WTC11 (cell line): ENCODE measurements around the gene PIK3CB. TPM values are rescaled to one million over a fixed set of nuclear protein-coding genes. Genes with fewer than 3 reads are reported as not detected.

Source experiments
- ATAC-seq: fragments of 200-7000 bp; cut with Tn5 transposase; 2 replicates; pipeline ENCODE4 v1.10.0; 2021; ENCODE audit warnings: mild to moderate bottlenecking, moderate library complexity
- CTCF ChIA-PET: fragments of 300-600 bp; sonication (Branson Sonifier 250); formaldehyde crosslinking; loops from one replicate; lab custom pipeline; 2021; ENCODE audit warnings: antibody characterized with exemption; lab: Charles Lee
- POLR2A ChIA-PET: fragments of 350-600 bp; sonication (Branson Sonifier 250); formaldehyde crosslinking; loops from one replicate; lab custom pipeline; 2021; ENCODE audit warnings: antibody characterized with exemption; lab: Charles Lee
- DNase-seq: peaks from one replicate; pipeline ENCODE4 v3.0.0; 2021; ENCODE audit warnings: low spot score
- H3K27ac Mint-ChIP-seq: 2 replicates; pipeline ENCODE4 v1.8.0; 2021; ENCODE audit warnings: mixed read lengths
- H3K27me3 Mint-ChIP-seq: 2 replicates; pipeline ENCODE4 v1.8.0; 2021; ENCODE audit warnings: low read depth, mild to moderate bottlenecking, moderate library complexity, mixed read lengths
- H3K36me3 Mint-ChIP-seq: 2 replicates; pipeline ENCODE4 v1.8.0; 2021; ENCODE audit warnings: mixed read lengths
- H3K4me1 Mint-ChIP-seq: 2 replicates; pipeline ENCODE4 v1.8.0; 2022; ENCODE audit warnings: mixed read lengths
- H3K4me3 Mint-ChIP-seq: 2 replicates; pipeline ENCODE4 v1.8.0; 2021; ENCODE audit warnings: mild to moderate bottlenecking, moderate library complexity, mixed read lengths
- H3K9me3 Mint-ChIP-seq: 2 replicates; pipeline ENCODE4 v1.8.0; 2021; ENCODE audit warnings: mixed read lengths
- ATF1 ChIP-seq: sonication (generic); formaldehyde crosslinking; IDR thresholded peaks from 2 replicates; pipeline ENCODE4 v1.8.1; 2023; ENCODE audit warnings: mild to moderate bottlenecking, moderate library complexity, missing genetic modification reagents
- ETV6 ChIP-seq: sonication (generic); formaldehyde crosslinking; IDR thresholded peaks from 2 replicates; pipeline ENCODE4 v1.8.1; 2022; ENCODE audit warnings: mild to moderate bottlenecking, missing genetic modification reagents
- KAT7 ChIP-seq: sonication (generic); formaldehyde crosslinking; IDR thresholded peaks from 2 replicates; pipeline ENCODE4 v1.8.1; 2023; ENCODE audit warnings: missing genetic modification reagents, mild to moderate bottlenecking, borderline replicate concordance
- NR2C2 ChIP-seq: sonication (generic); formaldehyde crosslinking; IDR thresholded peaks from 2 replicates; pipeline ENCODE4 v1.8.0; 2022; ENCODE audit warnings: mild to moderate bottlenecking, missing genetic modification reagents
- TEAD1 ChIP-seq: sonication (generic); formaldehyde crosslinking; IDR thresholded peaks from 2 replicates; pipeline ENCODE4 v1.8.0; 2022; ENCODE audit warnings: mild to moderate bottlenecking, missing genetic modification reagents
- ZBTB21 ChIP-seq: sonication (generic); formaldehyde crosslinking; IDR thresholded peaks from 2 replicates; pipeline ENCODE4 v1.8.1; 2023; ENCODE audit warnings: mild to moderate bottlenecking, missing genetic modification reagents, borderline replicate concordance
- ZNF219 ChIP-seq: sonication (generic); formaldehyde crosslinking; IDR thresholded peaks from 2 replicates; pipeline ENCODE4 v1.8.0; 2023; ENCODE audit warnings: missing genetic modification reagents, mild to moderate bottlenecking, borderline replicate concordance
- total RNA-seq: library from RNA; stranded (reverse); gene quantifications from 3 replicates; pipeline ENCODE4 v1.2.3, GENCODE V29; 2021
- TF ChIP-seq, protein P1 (sequence below): sonication (generic); formaldehyde crosslinking; IDR thresholded peaks from 2 replicates; pipeline ENCODE4 v1.8.0; 2022; ENCODE audit warnings: mild to moderate bottlenecking, missing genetic modification reagents
- TF ChIP-seq, protein P2 (sequence below): sonication (generic); formaldehyde crosslinking; IDR thresholded peaks from 2 replicates; pipeline ENCODE4 v1.8.1; 2022; ENCODE audit warnings: low read depth, mild to moderate bottlenecking, moderate library complexity, missing genetic modification reagents, borderline replicate concordance
- TF ChIP-seq, protein P3 (sequence below): fragments of 250-450 bp; sonication (Bioruptor Pico); IDR thresholded peaks from 2 replicates; pipeline ENCODE4 v1.9.0; 2021; ENCODE audit warnings: mild to moderate bottlenecking
- TF ChIP-seq, protein P4 (sequence below): sonication (generic); formaldehyde crosslinking; IDR thresholded peaks from 2 replicates; pipeline ENCODE4 v1.8.0; 2023; ENCODE audit warnings: missing genetic modification reagents, mild to moderate bottlenecking, borderline replicate concordance
- TF ChIP-seq, protein P5 (sequence below): sonication (generic); formaldehyde crosslinking; IDR thresholded peaks from 2 replicates; pipeline ENCODE4 v1.8.0; 2022; ENCODE audit warnings: mild to moderate bottlenecking, missing genetic modification reagents
- TF ChIP-seq, protein P6 (sequence below): sonication (generic); formaldehyde crosslinking; IDR thresholded peaks from 2 replicates; pipeline ENCODE4 v1.8.1; 2023; ENCODE audit warnings: mild to moderate bottlenecking, missing genetic modification reagents, borderline replicate concordance
- TF ChIP-seq, protein P7 (sequence below): fragments of 250-450 bp; sonication (Bioruptor Pico); IDR thresholded peaks from 2 replicates; pipeline ENCODE4 v1.8.0; 2021; ENCODE audit warnings: mild to moderate bottlenecking

The PIK3CB gene
- total RNA-seq, 1 experiment from 2014 or later = 36.0 TPM

DNA sequence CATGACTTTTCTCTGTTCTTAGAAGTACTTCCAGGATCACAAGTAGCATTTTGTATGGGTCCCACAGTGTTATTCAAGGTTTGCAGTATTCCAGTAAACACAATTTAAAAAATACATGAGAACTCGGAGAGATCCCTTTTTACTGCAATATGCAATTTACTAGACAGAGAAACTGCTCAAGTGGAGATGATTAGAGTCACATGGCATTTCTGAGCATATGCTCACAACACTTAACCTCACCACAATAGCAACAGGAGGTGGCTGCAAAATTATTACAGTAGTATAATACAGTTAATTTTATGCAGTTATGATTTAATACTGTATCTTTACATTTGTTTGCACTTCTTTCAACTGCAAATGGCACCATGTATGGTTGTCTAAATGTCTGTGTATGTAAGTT is 87.5 kb downstream of the PIK3CB start (continued):
- TF ChIP-seq, protein P1, sequence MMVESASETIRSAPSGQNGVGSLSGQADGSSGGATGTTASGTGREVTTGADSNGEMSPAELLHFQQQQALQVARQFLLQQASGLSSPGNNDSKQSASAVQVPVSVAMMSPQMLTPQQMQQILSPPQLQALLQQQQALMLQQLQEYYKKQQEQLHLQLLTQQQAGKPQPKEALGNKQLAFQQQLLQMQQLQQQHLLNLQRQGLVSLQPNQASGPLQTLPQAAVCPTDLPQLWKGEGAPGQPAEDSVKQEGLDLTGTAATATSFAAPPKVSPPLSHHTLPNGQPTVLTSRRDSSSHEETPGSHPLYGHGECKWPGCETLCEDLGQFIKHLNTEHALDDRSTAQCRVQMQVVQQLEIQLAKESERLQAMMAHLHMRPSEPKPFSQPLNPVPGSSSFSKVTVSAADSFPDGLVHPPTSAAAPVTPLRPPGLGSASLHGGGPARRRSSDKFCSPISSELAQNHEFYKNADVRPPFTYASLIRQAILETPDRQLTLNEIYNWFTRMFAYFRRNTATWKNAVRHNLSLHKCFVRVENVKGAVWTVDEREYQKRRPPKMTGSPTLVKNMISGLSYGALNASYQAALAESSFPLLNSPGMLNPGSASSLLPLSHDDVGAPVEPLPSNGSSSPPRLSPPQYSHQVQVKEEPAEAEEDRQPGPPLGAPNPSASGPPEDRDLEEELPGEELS (CRISPR knock-in tag) = no peak
- TF ChIP-seq, protein P2, sequence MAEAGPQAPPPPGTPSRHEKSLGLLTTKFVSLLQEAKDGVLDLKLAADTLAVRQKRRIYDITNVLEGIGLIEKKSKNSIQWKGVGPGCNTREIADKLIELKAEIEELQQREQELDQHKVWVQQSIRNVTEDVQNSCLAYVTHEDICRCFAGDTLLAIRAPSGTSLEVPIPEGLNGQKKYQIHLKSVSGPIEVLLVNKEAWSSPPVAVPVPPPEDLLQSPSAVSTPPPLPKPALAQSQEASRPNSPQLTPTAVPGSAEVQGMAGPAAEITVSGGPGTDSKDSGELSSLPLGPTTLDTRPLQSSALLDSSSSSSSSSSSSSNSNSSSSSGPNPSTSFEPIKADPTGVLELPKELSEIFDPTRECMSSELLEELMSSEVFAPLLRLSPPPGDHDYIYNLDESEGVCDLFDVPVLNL = no peak
- no peak for TF ChIP-seq ETV6 (CRISPR knock-in tag)
- no peak for TF ChIP-seq ATF1 (CRISPR knock-in tag)
- TF ChIP-seq, protein P3, sequence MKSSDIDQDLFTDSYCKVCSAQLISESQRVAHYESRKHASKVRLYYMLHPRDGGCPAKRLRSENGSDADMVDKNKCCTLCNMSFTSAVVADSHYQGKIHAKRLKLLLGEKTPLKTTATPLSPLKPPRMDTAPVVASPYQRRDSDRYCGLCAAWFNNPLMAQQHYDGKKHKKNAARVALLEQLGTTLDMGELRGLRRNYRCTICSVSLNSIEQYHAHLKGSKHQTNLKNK (CRISPR knock-in tag) = no peak

DNA sequence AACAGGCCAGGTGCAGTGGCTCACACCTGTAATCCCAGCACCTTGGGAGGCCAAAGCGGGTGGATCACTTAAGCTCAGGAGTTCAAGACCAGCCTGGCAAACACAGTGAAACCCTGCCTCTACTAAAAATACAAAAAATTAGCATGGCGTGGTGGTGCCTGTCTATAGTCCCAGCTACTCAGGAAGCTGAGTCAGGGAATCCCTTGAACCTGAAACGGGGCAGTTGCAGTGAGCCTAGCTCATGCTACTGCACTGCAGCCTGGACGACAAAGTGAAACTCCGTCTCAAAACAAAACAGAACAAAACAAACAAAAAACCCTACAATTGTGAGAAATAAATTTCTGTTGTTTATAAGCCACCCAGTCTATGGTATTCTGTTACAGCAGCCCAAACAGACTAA is 94.7 kb downstream of the PIK3CB start:
- POLR2A ChIA-PET = no interaction called here
- CTCF ChIA-PET = interaction anchor here (0.6 to 1.8 kb wide), 2 partner anchors 175 to 372 kb away, joined by 3 to 14 read pairs; no protein-coding TSS in a partner anchor
- peaks cover 16% of the 10 kb centered on the region for H3K36me3 Mint-ChIP-seq

DNA sequence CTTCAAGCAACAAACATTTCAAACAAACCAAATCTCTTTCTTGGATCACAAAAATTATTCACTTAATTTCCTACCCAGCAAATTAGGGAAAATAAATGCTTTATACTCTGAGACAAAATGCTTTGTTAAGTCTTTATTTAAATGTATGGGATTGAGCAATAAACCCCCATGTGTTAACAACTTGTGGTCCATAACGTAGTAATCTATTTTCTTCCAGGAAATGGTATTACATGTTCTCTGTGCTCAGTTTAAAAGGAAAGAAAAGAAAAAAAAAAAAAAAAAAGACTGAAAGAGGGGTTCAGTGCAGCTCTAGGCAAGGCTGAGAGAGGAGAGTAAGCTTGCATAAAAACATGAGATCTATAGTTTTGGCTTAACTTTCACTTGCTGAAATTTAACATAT is 102.3 kb downstream of the PIK3CB start:
- CTCF ChIA-PET = no interaction called here
- Mint-ChIP-seq H3K4me1 (no peaks in the 10 kb centered on the region), H3K36me3 (peaks cover 13% of the 10 kb centered on the region), H3K27ac (no peak overlapping the region), H3K9me3 (no peaks in the 10 kb centered on the region), H3K27me3 (no peaks in the 10 kb centered on the region), H3K4me3 (no peak overlapping the region)
- DNase-seq (no peak), ATAC-seq (no peak)
- POLR2A ChIA-PET = interaction anchor here (0.6 kb wide), 1 partner anchor 53 kb away, joined by 5 read pairs; no protein-coding TSS in a partner anchor
- no peak for TF ChIP-seq KAT7 (CRISPR knock-in tag)
- TF ChIP-seq, protein P4, sequence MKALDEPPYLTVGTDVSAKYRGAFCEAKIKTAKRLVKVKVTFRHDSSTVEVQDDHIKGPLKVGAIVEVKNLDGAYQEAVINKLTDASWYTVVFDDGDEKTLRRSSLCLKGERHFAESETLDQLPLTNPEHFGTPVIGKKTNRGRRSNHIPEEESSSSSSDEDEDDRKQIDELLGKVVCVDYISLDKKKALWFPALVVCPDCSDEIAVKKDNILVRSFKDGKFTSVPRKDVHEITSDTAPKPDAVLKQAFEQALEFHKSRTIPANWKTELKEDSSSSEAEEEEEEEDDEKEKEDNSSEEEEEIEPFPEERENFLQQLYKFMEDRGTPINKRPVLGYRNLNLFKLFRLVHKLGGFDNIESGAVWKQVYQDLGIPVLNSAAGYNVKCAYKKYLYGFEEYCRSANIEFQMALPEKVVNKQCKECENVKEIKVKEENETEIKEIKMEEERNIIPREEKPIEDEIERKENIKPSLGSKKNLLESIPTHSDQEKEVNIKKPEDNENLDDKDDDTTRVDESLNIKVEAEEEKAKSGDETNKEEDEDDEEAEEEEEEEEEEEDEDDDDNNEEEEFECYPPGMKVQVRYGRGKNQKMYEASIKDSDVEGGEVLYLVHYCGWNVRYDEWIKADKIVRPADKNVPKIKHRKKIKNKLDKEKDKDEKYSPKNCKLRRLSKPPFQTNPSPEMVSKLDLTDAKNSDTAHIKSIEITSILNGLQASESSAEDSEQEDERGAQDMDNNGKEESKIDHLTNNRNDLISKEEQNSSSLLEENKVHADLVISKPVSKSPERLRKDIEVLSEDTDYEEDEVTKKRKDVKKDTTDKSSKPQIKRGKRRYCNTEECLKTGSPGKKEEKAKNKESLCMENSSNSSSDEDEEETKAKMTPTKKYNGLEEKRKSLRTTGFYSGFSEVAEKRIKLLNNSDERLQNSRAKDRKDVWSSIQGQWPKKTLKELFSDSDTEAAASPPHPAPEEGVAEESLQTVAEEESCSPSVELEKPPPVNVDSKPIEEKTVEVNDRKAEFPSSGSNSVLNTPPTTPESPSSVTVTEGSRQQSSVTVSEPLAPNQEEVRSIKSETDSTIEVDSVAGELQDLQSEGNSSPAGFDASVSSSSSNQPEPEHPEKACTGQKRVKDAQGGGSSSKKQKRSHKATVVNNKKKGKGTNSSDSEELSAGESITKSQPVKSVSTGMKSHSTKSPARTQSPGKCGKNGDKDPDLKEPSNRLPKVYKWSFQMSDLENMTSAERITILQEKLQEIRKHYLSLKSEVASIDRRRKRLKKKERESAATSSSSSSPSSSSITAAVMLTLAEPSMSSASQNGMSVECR (CRISPR knock-in tag) = no peak
- TF ChIP-seq, protein P5, sequence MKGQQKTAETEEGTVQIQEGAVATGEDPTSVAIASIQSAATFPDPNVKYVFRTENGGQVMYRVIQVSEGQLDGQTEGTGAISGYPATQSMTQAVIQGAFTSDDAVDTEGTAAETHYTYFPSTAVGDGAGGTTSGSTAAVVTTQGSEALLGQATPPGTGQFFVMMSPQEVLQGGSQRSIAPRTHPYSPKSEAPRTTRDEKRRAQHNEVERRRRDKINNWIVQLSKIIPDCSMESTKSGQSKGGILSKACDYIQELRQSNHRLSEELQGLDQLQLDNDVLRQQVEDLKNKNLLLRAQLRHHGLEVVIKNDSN (CRISPR knock-in tag) = no peak
- TF ChIP-seq, protein P6, sequence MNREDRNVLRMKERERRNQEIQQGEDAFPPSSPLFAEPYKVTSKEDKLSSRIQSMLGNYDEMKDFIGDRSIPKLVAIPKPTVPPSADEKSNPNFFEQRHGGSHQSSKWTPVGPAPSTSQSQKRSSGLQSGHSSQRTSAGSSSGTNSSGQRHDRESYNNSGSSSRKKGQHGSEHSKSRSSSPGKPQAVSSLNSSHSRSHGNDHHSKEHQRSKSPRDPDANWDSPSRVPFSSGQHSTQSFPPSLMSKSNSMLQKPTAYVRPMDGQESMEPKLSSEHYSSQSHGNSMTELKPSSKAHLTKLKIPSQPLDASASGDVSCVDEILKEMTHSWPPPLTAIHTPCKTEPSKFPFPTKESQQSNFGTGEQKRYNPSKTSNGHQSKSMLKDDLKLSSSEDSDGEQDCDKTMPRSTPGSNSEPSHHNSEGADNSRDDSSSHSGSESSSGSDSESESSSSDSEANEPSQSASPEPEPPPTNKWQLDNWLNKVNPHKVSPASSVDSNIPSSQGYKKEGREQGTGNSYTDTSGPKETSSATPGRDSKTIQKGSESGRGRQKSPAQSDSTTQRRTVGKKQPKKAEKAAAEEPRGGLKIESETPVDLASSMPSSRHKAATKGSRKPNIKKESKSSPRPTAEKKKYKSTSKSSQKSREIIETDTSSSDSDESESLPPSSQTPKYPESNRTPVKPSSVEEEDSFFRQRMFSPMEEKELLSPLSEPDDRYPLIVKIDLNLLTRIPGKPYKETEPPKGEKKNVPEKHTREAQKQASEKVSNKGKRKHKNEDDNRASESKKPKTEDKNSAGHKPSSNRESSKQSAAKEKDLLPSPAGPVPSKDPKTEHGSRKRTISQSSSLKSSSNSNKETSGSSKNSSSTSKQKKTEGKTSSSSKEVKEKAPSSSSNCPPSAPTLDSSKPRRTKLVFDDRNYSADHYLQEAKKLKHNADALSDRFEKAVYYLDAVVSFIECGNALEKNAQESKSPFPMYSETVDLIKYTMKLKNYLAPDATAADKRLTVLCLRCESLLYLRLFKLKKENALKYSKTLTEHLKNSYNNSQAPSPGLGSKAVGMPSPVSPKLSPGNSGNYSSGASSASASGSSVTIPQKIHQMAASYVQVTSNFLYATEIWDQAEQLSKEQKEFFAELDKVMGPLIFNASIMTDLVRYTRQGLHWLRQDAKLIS (CRISPR knock-in tag) = no peak
- TF ChIP-seq, protein P1 (CRISPR knock-in tag) = no peak
- TF ChIP-seq TEAD1 (CRISPR knock-in tag) = no peak
- no peak for TF ChIP-seq ZBTB21 (CRISPR knock-in tag)

More for the DNA sequence above, 94.7 kb downstream of the PIK3CB start:
- no peak for DNase-seq
- Mint-ChIP-seq H3K4me3 (no peak overlapping the region), H3K27ac (no peak overlapping the region), H3K4me1 (no peaks in the 10 kb centered on the region), H3K27me3 (no peaks in the 10 kb centered on the region), H3K9me3 (no peaks in the 10 kb centered on the region)
- TF ChIP-seq, protein P7, sequence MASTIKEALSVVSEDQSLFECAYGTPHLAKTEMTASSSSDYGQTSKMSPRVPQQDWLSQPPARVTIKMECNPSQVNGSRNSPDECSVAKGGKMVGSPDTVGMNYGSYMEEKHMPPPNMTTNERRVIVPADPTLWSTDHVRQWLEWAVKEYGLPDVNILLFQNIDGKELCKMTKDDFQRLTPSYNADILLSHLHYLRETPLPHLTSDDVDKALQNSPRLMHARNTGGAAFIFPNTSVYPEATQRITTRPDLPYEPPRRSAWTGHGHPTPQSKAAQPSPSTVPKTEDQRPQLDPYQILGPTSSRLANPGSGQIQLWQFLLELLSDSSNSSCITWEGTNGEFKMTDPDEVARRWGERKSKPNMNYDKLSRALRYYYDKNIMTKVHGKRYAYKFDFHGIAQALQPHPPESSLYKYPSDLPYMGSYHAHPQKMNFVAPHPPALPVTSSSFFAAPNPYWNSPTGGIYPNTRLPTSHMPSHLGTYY (CRISPR knock-in tag) = no peak
- no peak for TF ChIP-seq ZNF219
- no peak for TF ChIP-seq NR2C2 (CRISPR knock-in tag)
- no peak for ATAC-seq
